ENCODE measurements around the gene KEAP1. TPM values are rescaled to one million over a fixed set of nuclear protein-coding genes. Genes with fewer than 3 reads are reported as not detected.
"Not testable (repeated sequence)": the region's sequence is repeated elsewhere in the genome, so short reads cannot be mapped to it uniquely, and the experiment has no call there.

Gene KEAP1
- total RNA-seq, result 70.5 and 73.6 TPM in 2 replicates
- 85.5 and 92.5 TPM in 2 replicates for polyA plus RNA-seq

DNA sequence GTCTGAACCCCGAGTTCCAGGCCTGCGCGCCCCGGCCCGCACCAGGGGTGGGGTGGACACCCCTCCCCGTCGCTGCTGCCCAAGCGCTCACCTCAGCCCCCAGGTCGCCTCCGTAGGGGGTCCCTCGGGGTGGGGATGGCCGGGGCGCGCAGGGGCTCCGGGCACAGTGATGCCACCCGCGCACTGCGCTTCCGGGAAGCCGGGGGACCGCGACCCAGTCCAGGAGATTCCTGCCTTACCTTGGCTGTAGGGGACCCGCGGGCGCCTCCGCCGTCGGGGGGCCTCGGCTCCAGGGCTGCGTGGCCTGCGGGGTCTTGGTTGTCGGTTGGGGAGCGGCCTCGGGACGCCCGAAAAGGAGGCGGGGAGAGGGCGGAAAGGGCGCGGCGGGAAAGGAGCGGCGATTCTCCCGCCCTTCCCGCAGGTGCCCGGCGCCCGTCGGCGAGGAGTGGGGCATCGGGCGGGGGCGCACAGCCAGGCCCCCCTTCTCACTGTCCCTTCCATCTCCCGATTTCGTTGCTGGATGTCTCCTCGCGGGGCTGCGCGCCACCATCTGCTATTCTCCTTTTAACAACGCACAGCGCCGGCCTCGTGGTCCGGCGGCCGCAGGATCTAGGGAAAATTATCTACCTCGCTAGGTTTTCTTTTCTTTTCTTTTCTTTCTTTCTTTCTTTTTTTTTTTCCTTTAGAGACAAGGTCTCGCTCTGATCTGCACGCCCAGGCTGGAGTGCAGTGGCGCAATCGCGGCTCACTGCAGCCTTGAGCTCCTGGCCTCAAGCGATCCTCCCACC is at the start of gene KEAP1:
Gene KEAP1, minus strand, starts transcription at position 355 of the 788 bp plus-strand sequence. CDS start 3,323 bp downstream, outside the sequence.
- peak in 1 of 2 donors; percentile 38 for DNase-seq (ENCODE audit: low read depth in 1 of 2, low spot score in 1 of 2)
- H3K36me3 ChIP-seq, result peaks cover 2% of the 10 kb centered on the region
- no peak for TF ChIP-seq CTCF (IDR thresholded peaks at IDR 0.05; ENCODE audit: low read depth, low read length)
- no peaks in the 10 kb centered on the region for H3K27me3 ChIP-seq
- H3K4me1 ChIP-seq (ENCODE audit: low read depth), result no peaks in the 10 kb centered on the region
- peak within 1 kb of the TSS; percentile 85 for H3K4me3 ChIP-seq
- peak within 1 kb of the TSS; percentile 85 for H3K27ac ChIP-seq
- no peaks in the 10 kb centered on the region for H3K9me3 ChIP-seq (ENCODE audit: low read depth)

GRCh38 chr19:10552510-10553053 is 49.4 kb upstream of the KEAP1 start:
- Histone ChIP-seq H3K36me3 (peaks cover 65% of the 10 kb centered on the region), H3K27ac (peak overlapping the region; percentile 54), H3K27me3 (no peaks in the 10 kb centered on the region), H3K9me3 (ENCODE audit: low read depth) (no peaks in the 10 kb centered on the region), H3K4me1 (ENCODE audit: low read depth) (no peaks in the 10 kb centered on the region), H3K4me3 (no peak overlapping the region)
- no peak for TF ChIP-seq CTCF (IDR thresholded peaks at IDR 0.05; ENCODE audit: low read depth, low read length)
- peak in 1 of 2 donors; percentile 26 for DNase-seq (ENCODE audit: low read depth in 1 of 2, low spot score in 1 of 2)

- peak; percentile 17 for TF ChIP-seq CTCF (IDR thresholded peaks at IDR 0.05; ENCODE audit: low read depth, low read length)
- Histone ChIP-seq H3K27me3 (no peaks in the 10 kb centered on the region), H3K9me3 (ENCODE audit: low read depth) (no peaks in the 10 kb centered on the region), H3K4me3 (no peak overlapping the region), H3K27ac (no peak overlapping the region), H3K4me1 (ENCODE audit: low read depth) (no peaks in the 10 kb centered on the region), H3K36me3 (peaks cover 63% of the 10 kb centered on the region)
- peak in 1 of 2 donors; percentile 45 for DNase-seq (ENCODE audit: low read depth in 1 of 2, low spot score in 1 of 2)
Observed at GRCh38 chr19:10551698-10552301, 48.6 kb upstream of the KEAP1 start.

DNA sequence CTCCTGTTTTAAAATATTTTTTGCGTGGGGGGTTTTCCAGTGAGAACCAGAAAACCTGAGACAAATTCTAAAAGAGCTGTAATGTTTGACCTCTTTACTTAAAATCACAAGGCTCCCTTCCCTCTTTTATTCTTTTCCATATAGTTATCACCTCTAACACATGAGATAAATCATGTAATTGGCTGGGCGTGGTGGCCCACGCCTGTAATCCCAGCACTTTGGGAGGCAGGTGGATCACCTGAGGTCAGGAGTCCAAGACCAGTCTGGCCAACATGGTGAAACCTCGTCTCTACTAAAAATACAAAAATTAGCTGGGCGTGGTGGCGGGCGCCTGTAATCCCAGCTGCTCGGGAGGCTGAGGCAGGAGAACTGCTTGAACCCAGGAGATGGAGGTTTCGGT is 47.9 kb upstream of the KEAP1 start:
- H3K36me3 ChIP-seq, result peaks cover 58% of the 10 kb centered on the region
- not testable (repeated sequence) for H3K9me3 ChIP-seq (ENCODE audit: low read depth); H3K27me3 ChIP-seq; H3K4me3 ChIP-seq; H3K4me1 ChIP-seq (ENCODE audit: low read depth); DNase-seq (ENCODE audit: low read depth in 1 of 2, low spot score in 1 of 2); H3K27ac ChIP-seq

DNA sequence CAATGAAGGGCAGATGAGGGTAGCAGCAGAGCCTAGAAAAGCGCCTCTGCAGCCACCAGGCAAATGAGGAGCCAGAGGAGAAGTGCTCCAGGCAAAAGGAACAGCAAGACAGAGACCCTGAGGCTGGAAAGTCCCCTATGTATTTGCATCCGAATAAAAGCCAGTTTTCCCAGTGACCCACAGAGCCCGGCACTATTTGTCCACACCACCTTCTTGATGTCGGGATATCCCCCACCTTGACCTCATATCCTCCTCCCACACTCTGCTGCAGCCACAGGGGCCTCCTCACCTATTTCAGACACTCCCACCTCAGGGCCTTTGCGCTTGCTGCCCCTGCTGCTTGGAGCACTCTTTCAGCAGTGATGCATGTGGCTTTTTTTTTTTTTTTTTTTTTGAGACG is 47.2 kb upstream of the KEAP1 start:
- DNase-seq (ENCODE audit: low read depth in 1 of 2, low spot score in 1 of 2), result no peak
- peaks cover 51% of the 10 kb centered on the region for H3K36me3 ChIP-seq
- H3K27me3 ChIP-seq, result no peaks in the 10 kb centered on the region
- no peaks in the 10 kb centered on the region for H3K9me3 ChIP-seq (ENCODE audit: low read depth)
- H3K27ac ChIP-seq, result no peak overlapping the region
- no peaks in the 10 kb centered on the region for H3K4me1 ChIP-seq (ENCODE audit: low read depth)
- no peak overlapping the region for H3K4me3 ChIP-seq
- no peak for TF ChIP-seq CTCF (IDR thresholded peaks at IDR 0.05; ENCODE audit: low read depth, low read length)

GRCh38 chr19:10549733-10550132 is 46.6 kb upstream of the KEAP1 start:
- Histone ChIP-seq H3K27me3 (no peaks in the 10 kb centered on the region), H3K4me1 (ENCODE audit: low read depth) (peaks cover 2% of the 10 kb centered on the region), H3K36me3 (peaks cover 45% of the 10 kb centered on the region), H3K9me3 (ENCODE audit: low read depth) (no peaks in the 10 kb centered on the region), H3K27ac (no peak overlapping the region), H3K4me3 (no peak overlapping the region)
- no peak for TF ChIP-seq CTCF (IDR thresholded peaks at IDR 0.05; ENCODE audit: low read depth, low read length)
- no peak for DNase-seq (ENCODE audit: low read depth in 1 of 2, low spot score in 1 of 2)
